ENCODE results near the gene RSPH6A. TPM values are rescaled to one million over a fixed set of nuclear protein-coding genes. Genes with fewer than 3 reads are reported as not detected.

The RSPH6A gene
- polyA plus RNA-seq, 1 of the 3 experiments (the other 2 are of a cell fraction): 0.02 TPM

- Histone ChIP-seq H3K9ac (no peak overlapping the region), H2AFZ (ENCODE audit: low read depth) (no peak overlapping the region), H3K4me1 (ENCODE audit: control insufficient read depth in 1 of 2, insufficient read depth in 2 of 2, low read depth in 1 of 2, low read length in 1 of 2) (no peaks in the 10 kb centered on the region), H3K36me3 (replicated peaks in 1 of 2; ENCODE audit: control insufficient read depth in 1 of 2, insufficient read depth in 2 of 2, low read length in 1 of 2) (peaks cover 62 to 71% of the 10 kb centered on the region in 2 experiments), H3K27me3 (ENCODE audit: insufficient read depth) (no peaks in the 10 kb centered on the region), H3K27ac (ENCODE audit: low read depth in 2 of 2, low read length in 1 of 2) (no peak overlapping the region), H3K4me2 (no peak overlapping the region), H3K9me2 (no peaks in the 10 kb centered on the region), H3K79me2 (ENCODE audit: insufficient read depth) (peaks cover 4% of the 10 kb centered on the region; the same call in 1 of the 2 replicates), H3K4me3 (ENCODE audit: low read depth in 2 of 2, low read length in 1 of 2) (no peak overlapping the region), H3F3A (replicated peaks; ENCODE audit: insufficient read depth) (peaks cover 3% of the 10 kb centered on the region), H3K9me3 (no peaks in the 10 kb centered on the region), H4K20me1 (ENCODE audit: insufficient read depth) (no peaks in the 10 kb centered on the region)
- ChIA-PET CTCF (interaction anchor here (0.7 to 2.8 kb wide), 5 partner anchors 16 to 593 kb away, joined by 3 to 20 read pairs (median 3); no protein-coding TSS in a partner anchor), POLR2A (no interaction called here)
- no peak for TF ChIP-seq RCOR1 (IDR thresholded peaks at IDR 0.05; ENCODE audit: low read length)
- no peak for TF ChIP-seq MXI1 (IDR thresholded peaks at IDR 0.05; ENCODE audit: low read depth, low read length)
- no peak for TF ChIP-seq MAX (IDR thresholded peaks at IDR 0.05; ENCODE audit: low read depth)
- no peak for TF ChIP-seq TEAD4 (IDR thresholded peaks at IDR 0.05; ENCODE audit: borderline replicate concordance, insufficient read depth)
- no peak for TF ChIP-seq TCF12 (IDR thresholded peaks at IDR 0.05)
- no peak for DNase-seq
- 97% methylated on average over 13 of the region's 14 CpGs for WGBS (ENCODE audit: low lambda C conversion rate)
These were observed 27.1 kb upstream of the RSPH6A start for GRCh38 chr19:45842198-45842597.

- no peak overlapping the region for H3K4me3 ChIP-seq (ENCODE audit: low read depth in 2 of 2, low read length in 1 of 2)
- no peak overlapping the region for H3K9ac ChIP-seq
- no peaks in the 10 kb centered on the region for H3K9me3 ChIP-seq
- ChIA-PET POLR2A (no interaction called here), CTCF (interaction anchor here (1.0 to 2.0 kb wide), 2 partner anchors 17 to 18 kb away, joined by 3 to 8 read pairs; no protein-coding TSS in a partner anchor)
- no peak for DNase-seq
- WGBS (ENCODE audit: low lambda C conversion rate): 84% methylated on average over 3 of the region's 7 CpGs
- H3K9me2 ChIP-seq: no peaks in the 10 kb centered on the region
- H3K27ac ChIP-seq (ENCODE audit: low read depth in 2 of 2, low read length in 1 of 2): no peak overlapping the region
- 0 out of 2 replicates have a peak, but pooled peaks cover 3% of the 10 kb centered on the region for H3K79me2 ChIP-seq (ENCODE audit: insufficient read depth)
- H3K27me3 ChIP-seq (ENCODE audit: insufficient read depth): no peaks in the 10 kb centered on the region
- H3F3A ChIP-seq (replicated peaks; ENCODE audit: insufficient read depth): peaks cover 3% of the 10 kb centered on the region
- peaks cover 58 to 59% of the 10 kb centered on the region in 2 experiments for H3K36me3 ChIP-seq (replicated peaks in 1 of 2; ENCODE audit: control insufficient read depth in 1 of 2, insufficient read depth in 2 of 2, low read length in 1 of 2)
- TF ChIP-seq RAD21 (IDR thresholded peaks at IDR 0.05; ENCODE audit: low read length) (no peak), GABPA (IDR thresholded peaks at IDR 0.05; ENCODE audit: low read depth) (no peak), TAF1 (IDR thresholded peaks at IDR 0.05; ENCODE audit: borderline replicate concordance, low read depth, low read length) (no peak), IRF3 (IDR thresholded peaks at IDR 0.05; ENCODE audit: low read depth, low read length) (no peak), NFIC (IDR thresholded peaks at IDR 0.05; ENCODE audit: borderline replicate concordance) (no peak), YY1 (IDR thresholded peaks at IDR 0.05; ENCODE audit: low read depth) (no peak), CTCF (IDR thresholded peaks at IDR 0.05) (no peak), POLR2AphosphoS5 (IDR thresholded peaks at IDR 0.05; ENCODE audit: low read depth, low read length) (no peak), RXRA (IDR thresholded peaks at IDR 0.05; ENCODE audit: borderline replicate concordance, low read depth) (no peak), EZH2phosphoT487 (IDR thresholded peaks at IDR 0.05; ENCODE audit: borderline replicate concordance, low read depth) (no peak), ZBTB33 (IDR thresholded peaks at IDR 0.05; ENCODE audit: borderline replicate concordance, low read depth) (no peak), CHD2 (IDR thresholded peaks at IDR 0.05; ENCODE audit: low read length, partially characterized antibody) (no peak)
- H2AFZ ChIP-seq (ENCODE audit: low read depth): no peak overlapping the region
- H3K4me2 ChIP-seq: no peak overlapping the region
- no peaks in the 10 kb centered on the region for H4K20me1 ChIP-seq (ENCODE audit: insufficient read depth)
- H3K4me1 ChIP-seq (ENCODE audit: control insufficient read depth in 1 of 2, insufficient read depth in 2 of 2, low read depth in 1 of 2, low read length in 1 of 2): no peaks in the 10 kb centered on the region
These were observed 19.9 kb upstream of the RSPH6A start for GRCh38 chr19:45834970-45835369.
